Fibroblast of the aortic adventitia (primary cell): ENCODE measurements around the gene TRMO. TPM values are rescaled to one million over a fixed set of nuclear protein-coding genes. Genes with fewer than 3 reads are reported as not detected.

Experiments
- DNase-seq: peaks from one replicate; pipeline ENCODE4 v3.0.0-alpha.2; 2010; ENCODE audit warnings: low read depth
- H3K4me3 ChIP-seq: 2 replicates; pipeline ENCODE4 v1.5.1; 2011; ENCODE audit warnings: low read depth, mild to moderate bottlenecking, control low read depth, low read length, moderate library complexity
- CTCF ChIP-seq: IDR thresholded peaks from 2 replicates; pipeline ENCODE4 v1.5.1; 2011; ENCODE audit warnings: mild to moderate bottlenecking, low read length, control low read depth, inconsistent platforms; ENCODE audit not compliant: insufficient read depth
- total RNA-seq: library from RNA; depleted of rRNA; stranded (reverse); fragments of >200 nt; gene quantifications from 2 replicates; pipeline ENCODE4 v1.2.3, GENCODE V29; 2012; ENCODE audit warnings: low replicate concordance

The TRMO gene
- total RNA-seq, 1 donor: 15.1 TPM

DNA sequence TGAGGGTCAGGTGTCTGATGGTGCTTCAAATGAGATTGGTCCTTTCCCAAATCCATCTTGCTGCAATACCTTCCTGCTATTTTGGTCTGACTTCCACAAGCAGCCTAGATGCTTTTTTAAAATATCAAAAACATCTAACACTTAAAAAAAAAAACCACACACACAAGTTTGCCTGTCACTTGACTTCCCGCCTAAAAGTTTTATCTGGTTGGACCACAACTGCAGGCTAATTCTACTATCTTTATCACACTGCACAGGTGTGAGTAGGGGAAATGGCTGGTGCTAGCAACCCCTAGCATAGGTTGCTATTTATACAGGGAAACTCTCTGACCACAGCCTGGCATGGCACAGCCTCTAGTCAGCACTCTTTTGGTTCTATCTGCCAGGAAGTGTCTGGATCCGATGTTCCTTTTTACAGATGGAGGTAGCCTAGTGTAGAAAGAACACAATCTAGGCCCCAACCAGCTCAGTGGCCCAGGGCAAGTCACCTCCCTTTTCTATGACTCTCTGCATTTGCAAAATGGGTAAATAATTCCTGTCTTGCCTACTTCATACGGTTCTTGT is 15.9 kb upstream of the TRMO start, which contains the start of gene HEMGN:
Gene HEMGN, minus strand, starts transcription at position 92 of the 564 bp plus-strand sequence. Its CDS starts 36 bp downstream, at position 56.
- TF ChIP-seq CTCF: no peak
- no peak for DNase-seq
- H3K4me3 ChIP-seq: no peak within 1 kb of the TSS

- TF ChIP-seq CTCF: no peak
- no peak for DNase-seq
- no peak overlapping the region for H3K4me3 ChIP-seq
Measured at GRCh38 chr9:97936998-97937397, 14.7 kb upstream of the TRMO start.

- no peak for TF ChIP-seq CTCF
- no peak for DNase-seq
- no peak overlapping the region for H3K4me3 ChIP-seq
Measured at GRCh38 chr9:97935276-97935675, 13.0 kb upstream of the TRMO start.

- TF ChIP-seq CTCF: no peak
- H3K4me3 ChIP-seq: no peak overlapping the region
- DNase-seq: no peak
Measured at GRCh38 chr9:97934321-97935115, 12.2 kb upstream of the TRMO start.

DNA sequence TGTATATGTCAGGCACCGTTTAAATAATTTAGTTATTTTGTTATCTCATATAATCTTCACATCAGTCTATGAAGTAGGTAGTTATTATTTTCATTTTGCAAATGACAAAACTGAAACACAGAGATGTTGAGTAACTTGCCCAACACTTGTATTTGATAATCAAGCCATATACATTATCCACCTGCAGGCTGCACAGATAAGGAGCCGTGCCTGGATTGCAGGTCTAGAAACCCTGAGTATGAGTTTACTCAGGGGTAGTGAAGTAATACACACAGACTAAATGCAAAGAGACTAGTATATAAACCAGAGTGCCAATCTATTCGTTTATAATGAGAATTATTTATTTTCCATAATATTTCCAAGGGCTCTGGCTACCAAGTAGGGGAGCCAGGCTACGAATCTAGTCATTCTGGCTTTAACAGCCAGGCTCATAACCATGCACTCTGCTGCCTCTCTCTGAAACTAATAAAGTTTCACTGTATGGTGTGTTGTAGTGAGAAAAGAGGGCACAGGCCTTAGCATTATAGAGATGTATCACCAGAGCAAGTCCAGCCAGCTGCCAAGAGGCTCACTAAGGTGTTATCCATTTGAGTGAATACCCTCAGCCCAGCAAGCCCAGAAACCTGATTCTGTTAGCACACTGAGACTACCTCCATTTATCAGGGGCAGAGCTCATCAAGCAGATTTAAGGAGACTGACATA is 11.1 kb upstream of the TRMO start:
- DNase-seq: no peak
- H3K4me3 ChIP-seq: no peak overlapping the region
- no peak for TF ChIP-seq CTCF

GRCh38 chr9:97930972-97931371 is 8.7 kb upstream of the TRMO start:
- no peak overlapping the region for H3K4me3 ChIP-seq
- no peak for DNase-seq
- TF ChIP-seq CTCF: no peak
